ENCODE results near the gene WEE1.

GRCh38 chr11:9594267-9595046, 21.0 kb downstream of the WEE1 start:
- no peak for TF ChIP-seq CTCF (IDR thresholded peaks at IDR 0.05)
- TF ChIP-seq ZFX (IDR thresholded peaks at IDR 0.05; ENCODE audit: borderline replicate concordance), result no peak
